Stomach smooth muscle (tissue), 2 donors: ENCODE results near the gene SEC62.
"Not testable (repeated sequence)": the region's sequence is repeated elsewhere in the genome, so short reads cannot be mapped to it uniquely, and the experiment has no call there.

ENCODE experiments used
- H3K27ac ChIP-seq: one replicate; pipeline ENCODE4 v1.7.0; 2013; ENCODE audit warnings: mild to moderate bottlenecking, low read length, inconsistent platforms
- H3K27me3 ChIP-seq, 2 donors: one replicate each; pipeline ENCODE4 v1.7.0; 2013; ENCODE audit warnings: low read length in 2 of 2; ENCODE audit not compliant: insufficient read depth in 2 of 2, control insufficient read depth in 1 of 2
- H3K36me3 ChIP-seq, 2 donors: one replicate each; pipeline ENCODE4 v1.7.0; 2013; ENCODE audit warnings: low read length in 2 of 2; ENCODE audit not compliant: control insufficient read depth in 2 of 2, insufficient read depth in 2 of 2
- H3K4me1 ChIP-seq: one replicate; pipeline ENCODE4 v1.7.0; 2013; ENCODE audit warnings: low read length; ENCODE audit not compliant: control insufficient read depth, insufficient read depth
- H3K4me3 ChIP-seq, 2 donors: one replicate each; pipeline ENCODE4 v1.7.0; 2013; ENCODE audit warnings: low read length in 2 of 2
- H3K9ac ChIP-seq, 2 donors: one replicate each; pipeline ENCODE4 v1.7.0; 2013; ENCODE audit warnings: low read length in 2 of 2, mild to moderate bottlenecking in 1 of 2
- H3K9me3 ChIP-seq, 2 donors: one replicate each; pipeline ENCODE4 v1.7.0; 2013; ENCODE audit warnings: low read length in 2 of 2; ENCODE audit not compliant: control insufficient read depth in 2 of 2
- donor health status: healthy.
- donor health status: Pancreatic carcinoma.

Gene SEC62

DNA sequence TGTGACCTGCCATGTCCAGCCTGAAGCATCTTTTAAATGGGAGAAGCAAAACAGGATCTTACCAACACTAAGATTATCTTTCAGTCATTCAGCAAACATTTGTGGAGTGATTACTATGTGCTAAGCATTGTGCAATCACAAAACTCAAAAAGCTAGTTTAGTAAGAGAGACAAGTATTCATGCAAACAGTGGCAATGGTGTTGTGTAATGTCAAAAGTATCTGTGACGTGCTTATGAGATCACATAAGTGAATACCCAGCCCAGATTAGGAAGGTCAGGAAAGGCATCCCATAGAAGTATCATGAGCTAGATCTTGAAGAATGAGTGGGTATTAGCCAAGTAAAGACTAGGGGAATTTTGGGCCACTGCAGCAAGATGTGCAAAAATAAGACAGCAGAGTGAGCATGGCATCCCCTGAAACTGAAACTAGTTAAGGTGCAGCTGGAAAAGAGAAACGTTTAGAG, 32.1 kb downstream of the SEC62 start:
- no peak overlapping the region for H3K9ac ChIP-seq
- H3K36me3 ChIP-seq = peaks cover 8% of the 10 kb centered on the region in 2 donors
- H3K27ac ChIP-seq = no peak overlapping the region
- H3K4me3 ChIP-seq = no peak overlapping the region
- H3K27me3 ChIP-seq = no peaks in the 10 kb centered on the region
- H3K4me1 ChIP-seq = no peaks in the 10 kb centered on the region
- H3K9me3 ChIP-seq = no peaks in the 10 kb centered on the region

DNA sequence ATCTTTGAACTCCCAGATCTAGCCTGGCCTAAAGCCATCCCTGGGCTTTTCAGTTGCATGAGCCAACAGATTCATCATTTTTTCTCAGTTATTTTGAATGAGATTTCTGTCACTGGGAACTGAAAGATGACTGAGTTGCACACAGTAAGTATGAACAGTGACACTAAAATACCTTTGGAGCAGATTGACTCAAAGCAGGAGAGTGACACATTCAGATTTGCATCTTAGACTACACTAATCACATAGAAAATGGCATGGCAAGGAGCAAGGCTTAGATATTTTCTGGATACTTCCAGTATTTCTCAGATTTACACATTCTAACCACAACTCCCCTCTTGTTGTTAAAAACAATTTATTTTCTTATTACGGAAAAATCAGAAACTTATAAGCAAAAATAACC, 32.8 kb downstream of the SEC62 start:
- no peak overlapping the region for H3K9ac ChIP-seq
- H3K4me1 ChIP-seq = no peaks in the 10 kb centered on the region
- no peak overlapping the region for H3K4me3 ChIP-seq
- no peak overlapping the region for H3K27ac ChIP-seq
- H3K36me3 ChIP-seq = peaks cover 8% of the 10 kb centered on the region in 2 donors
- H3K9me3 ChIP-seq = no peaks in the 10 kb centered on the region
- no peaks in the 10 kb centered on the region for H3K27me3 ChIP-seq

DNA sequence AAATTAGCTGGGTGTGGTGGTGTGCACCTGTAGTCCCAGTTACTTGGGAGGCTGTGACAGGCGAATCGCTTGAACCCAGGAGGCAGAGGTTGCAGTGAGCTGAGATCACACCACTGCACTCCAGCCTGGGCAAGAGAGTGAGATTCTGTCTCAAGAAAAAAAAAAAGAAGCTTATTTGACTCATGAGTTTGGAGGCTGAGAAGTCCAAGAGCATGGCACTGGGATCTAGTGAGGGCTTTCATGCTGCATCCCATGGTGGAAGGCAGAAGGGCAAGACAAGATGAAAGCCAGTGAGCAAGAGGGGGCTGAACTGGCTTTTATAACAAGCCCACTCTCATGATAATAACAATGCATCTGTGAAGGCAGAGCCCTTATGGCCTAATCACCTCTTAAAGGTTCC, 33.4 kb downstream of the SEC62 start:
- H3K4me3 ChIP-seq = no peak overlapping the region
- no peak overlapping the region for H3K27ac ChIP-seq
- no peaks in the 10 kb centered on the region for H3K9me3 ChIP-seq
- peaks cover 8% of the 10 kb centered on the region in 2 donors for H3K36me3 ChIP-seq
- H3K9ac ChIP-seq = no peak overlapping the region
- H3K4me1 ChIP-seq = no peaks in the 10 kb centered on the region
- H3K27me3 ChIP-seq = no peaks in the 10 kb centered on the region

DNA sequence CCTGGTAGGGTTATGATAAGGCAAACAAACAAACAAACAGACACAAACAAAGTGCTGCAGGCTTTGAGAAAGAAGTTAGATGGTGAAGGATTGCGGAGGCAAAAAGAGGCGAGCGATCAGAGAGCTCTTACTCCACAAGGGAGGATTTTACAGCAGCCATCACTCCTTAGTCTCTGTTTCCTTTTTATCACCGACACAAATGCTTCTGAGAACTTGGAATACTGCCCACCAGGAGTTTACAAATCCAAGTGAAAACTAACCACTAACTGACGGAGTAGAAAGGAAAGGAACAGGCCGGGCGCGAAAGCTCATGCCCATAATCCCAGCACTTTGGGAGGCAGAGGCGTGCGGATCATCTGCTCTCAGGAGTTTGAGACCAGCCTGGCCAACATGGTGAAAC, 35.6 kb downstream of the SEC62 start:
- Histone ChIP-seq H3K9me3 (no peaks in the 10 kb centered on the region), H3K4me3 (no peak overlapping the region), H3K27ac (no peak overlapping the region)

DNA sequence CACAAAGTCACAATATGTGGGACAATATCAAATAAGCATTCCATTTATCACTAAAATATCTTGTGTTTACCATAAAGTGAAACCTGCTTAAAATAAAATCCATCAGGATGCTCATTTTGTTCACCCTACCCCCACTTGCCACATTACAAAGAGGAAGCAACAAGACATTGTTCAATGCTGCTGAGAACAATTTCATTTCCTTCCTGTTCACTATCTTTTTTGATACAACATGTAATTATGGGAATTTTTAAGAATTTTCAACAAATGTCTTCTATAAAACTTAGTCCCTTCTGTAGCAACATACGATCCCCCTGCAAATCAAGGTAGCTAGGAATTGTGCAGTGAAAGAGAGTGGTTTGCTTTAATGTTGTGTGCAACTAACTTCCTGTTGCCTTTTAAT, 36.3 kb downstream of the SEC62 start:
- H3K27me3 ChIP-seq = no peaks in the 10 kb centered on the region
- no peak overlapping the region for H3K27ac ChIP-seq
- H3K9ac ChIP-seq = no peak overlapping the region
- H3K4me1 ChIP-seq = no peaks in the 10 kb centered on the region
- H3K4me3 ChIP-seq = no peak overlapping the region
- H3K36me3 ChIP-seq = peaks cover 0 to 3% of the 10 kb centered on the region in 2 donors
- H3K9me3 ChIP-seq = no peaks in the 10 kb centered on the region

More for the DNA sequence above, 35.6 kb downstream of the SEC62 start:
- Histone ChIP-seq H3K27me3 (no peaks in the 10 kb centered on the region), H3K9ac (no peak overlapping the region), H3K36me3 (peaks cover 0 to 3% of the 10 kb centered on the region in 2 donors), H3K4me1 (no peaks in the 10 kb centered on the region)

DNA sequence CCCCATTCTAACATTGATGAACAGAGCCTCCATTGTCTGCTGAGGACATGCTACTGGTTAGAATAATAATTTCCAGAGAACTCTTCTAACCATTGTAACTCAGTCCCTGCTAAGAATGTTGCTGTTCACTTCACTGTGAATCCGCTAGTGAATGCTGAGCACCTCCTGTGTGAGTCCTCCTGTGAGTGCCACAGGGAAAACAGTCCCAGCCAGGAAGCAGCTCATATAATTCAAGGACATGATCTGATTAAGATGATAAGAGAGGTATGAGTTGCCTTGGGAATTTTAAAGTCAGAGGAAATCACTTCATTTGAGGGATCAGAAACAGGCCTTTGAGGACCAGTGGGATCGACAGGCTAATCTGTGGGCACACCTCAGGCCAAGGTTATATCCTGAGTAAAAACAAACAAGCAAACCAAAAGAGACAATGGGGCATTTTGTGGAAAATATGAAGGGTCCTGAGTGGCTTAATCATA, 37.3 kb downstream of the SEC62 start:
- Histone ChIP-seq H3K27ac (no peak overlapping the region), H3K27me3 (no peaks in the 10 kb centered on the region)

DNA sequence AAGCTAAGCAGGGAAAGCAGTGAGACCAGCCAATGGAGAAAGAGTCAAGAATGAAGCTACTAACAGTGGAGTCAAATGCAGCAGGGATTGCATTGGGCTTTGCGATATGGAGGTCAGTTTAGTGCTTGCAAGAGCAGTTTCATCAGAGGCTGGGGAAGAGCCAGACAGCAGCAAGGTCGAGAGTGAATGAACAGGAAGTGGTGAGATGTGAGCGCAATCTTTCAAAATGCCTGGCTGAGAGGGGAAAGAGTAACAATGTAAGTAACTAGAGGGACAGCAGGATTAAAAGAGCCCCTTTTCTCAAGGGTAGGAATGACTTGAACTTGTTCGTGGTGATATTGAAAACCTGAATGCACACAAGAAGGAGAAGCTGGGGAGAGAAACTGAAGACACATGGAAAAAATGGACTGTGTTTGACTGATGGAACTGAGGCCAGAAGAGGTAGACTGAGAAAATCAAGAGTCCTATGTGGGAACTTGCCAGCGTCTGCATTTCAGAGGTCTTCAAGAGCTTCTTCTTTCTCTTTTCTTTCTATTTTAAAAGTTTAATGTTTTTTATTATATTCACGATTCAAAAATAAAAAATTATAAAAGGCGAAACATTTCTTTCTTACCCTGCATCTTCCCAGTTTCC, 40.5 kb downstream of the SEC62 start:
- Histone ChIP-seq H3K9me3 (no peaks in the 10 kb centered on the region), H3K27me3 (no peaks in the 10 kb centered on the region), H3K4me1 (no peaks in the 10 kb centered on the region), H3K9ac (no peak overlapping the region), H3K4me3 (no peak overlapping the region), H3K27ac (no peak overlapping the region), H3K36me3 (no peaks in the 10 kb centered on the region)

More for the DNA sequence above, 37.3 kb downstream of the SEC62 start:
- Histone ChIP-seq H3K4me1 (no peaks in the 10 kb centered on the region), H3K9ac (no peak overlapping the region), H3K4me3 (no peak overlapping the region), H3K9me3 (no peaks in the 10 kb centered on the region), H3K36me3 (no peaks in the 10 kb centered on the region)

DNA sequence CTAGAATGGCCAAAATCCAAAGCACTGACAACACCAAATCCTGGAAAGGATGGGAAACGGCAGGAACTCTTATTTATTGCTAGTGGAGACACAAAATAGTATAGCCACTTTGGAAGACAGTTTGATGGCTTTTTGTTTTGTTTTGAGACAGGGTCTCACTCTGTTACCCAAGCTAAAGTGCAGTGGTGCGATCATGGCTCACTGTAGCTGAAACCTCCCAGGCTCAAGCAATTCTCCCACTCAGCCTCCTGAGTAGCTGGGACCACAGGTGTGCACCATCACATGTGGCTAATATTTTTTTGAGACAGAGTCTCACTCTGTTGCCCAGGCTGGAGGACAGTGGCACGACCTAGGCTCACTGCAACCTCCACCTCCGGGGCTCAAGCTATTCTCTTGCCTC, 43.9 kb downstream of the SEC62 start:
- Histone ChIP-seq H3K9me3 (no peaks in the 10 kb centered on the region), H3K27me3 (no peaks in the 10 kb centered on the region)

DNA sequence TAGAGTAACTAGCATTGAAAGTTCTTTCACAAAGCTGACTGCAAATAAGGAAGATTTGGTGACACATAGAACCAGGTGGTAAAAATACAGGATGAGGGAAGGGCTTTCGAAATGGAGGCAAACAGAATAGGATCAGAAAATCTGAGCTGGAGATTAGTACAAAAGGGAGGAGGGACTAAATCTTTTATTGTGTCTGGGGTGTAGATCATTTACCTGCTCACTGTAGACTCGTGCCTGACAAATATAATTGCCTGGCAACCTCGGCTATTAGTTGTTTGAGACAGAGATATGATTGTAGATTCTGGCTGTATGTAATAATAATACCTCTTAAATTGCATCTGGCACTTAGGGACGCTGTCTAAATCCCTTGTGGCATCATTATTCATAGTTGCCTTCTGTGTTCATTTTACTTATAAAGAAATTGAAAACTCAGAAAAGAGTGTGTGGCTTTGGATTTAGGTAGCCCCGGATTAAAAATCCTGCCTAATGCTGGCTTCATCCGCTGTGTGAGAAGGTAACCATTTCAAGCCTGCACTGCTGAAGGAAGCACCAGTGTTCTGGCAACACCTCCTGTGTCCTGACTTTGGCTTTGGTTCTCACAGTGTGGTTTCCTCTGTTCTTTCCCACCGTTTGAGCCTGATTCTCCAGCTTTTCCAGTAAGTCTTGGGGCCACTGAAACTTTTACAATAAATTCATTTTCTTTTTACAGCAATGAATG, 46.2 kb downstream of the SEC62 start:
- H3K9me3 ChIP-seq = no peaks in the 10 kb centered on the region
- H3K36me3 ChIP-seq = no peaks in the 10 kb centered on the region
- H3K4me1 ChIP-seq = no peaks in the 10 kb centered on the region
- H3K27me3 ChIP-seq = no peaks in the 10 kb centered on the region
- no peak overlapping the region for H3K4me3 ChIP-seq
- H3K9ac ChIP-seq = no peak overlapping the region
- no peak overlapping the region for H3K27ac ChIP-seq

More for the DNA sequence above, 43.9 kb downstream of the SEC62 start:
- H3K4me1 ChIP-seq = no peaks in the 10 kb centered on the region
- H3K9ac ChIP-seq = no peak overlapping the region
- H3K36me3 ChIP-seq = no peaks in the 10 kb centered on the region
- no peak overlapping the region for H3K4me3 ChIP-seq
- H3K27ac ChIP-seq = no peak overlapping the region

DNA sequence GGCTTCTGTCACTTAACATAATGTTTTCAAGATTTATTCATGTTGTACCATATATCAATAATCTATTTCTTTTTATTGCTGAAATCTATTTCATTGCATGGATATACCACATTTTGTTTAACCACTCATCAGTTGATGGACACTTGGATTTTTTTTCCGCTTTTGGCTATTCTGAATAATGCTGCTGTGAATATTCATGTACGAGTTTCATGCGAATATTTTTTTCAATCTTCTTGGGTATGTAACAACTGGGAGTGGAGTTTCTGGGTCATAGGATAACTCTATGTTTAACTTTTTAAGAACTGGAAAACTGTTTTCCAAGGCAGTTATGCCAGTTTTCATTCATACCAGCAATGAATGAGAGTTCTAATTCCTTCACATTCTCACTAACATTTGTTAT, 49.5 kb downstream of the SEC62 start:
- no peak overlapping the region for H3K9ac ChIP-seq
- no peak overlapping the region for H3K27ac ChIP-seq

DNA sequence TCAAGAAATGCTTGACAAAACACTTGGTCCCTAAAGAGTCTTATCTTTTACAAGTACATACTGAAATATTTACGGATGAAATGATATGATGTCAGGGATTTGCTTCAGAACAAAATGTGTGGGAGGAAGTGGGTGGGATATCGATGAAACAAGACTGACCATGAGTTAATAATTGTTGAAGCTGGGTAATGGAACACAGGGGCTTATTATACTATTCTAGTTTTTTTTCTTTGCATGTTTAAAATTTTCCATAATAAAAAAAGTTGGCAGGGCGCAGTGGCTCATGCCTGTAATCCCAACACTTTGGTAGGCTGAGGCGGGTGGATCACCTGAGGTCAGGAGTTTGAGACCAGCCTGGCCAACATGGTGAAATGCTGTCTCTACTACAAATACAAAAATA, 52.7 kb downstream of the SEC62 start:
- H3K4me1 ChIP-seq, H3K27me3 ChIP-seq, H3K9ac ChIP-seq, H3K9me3 ChIP-seq, H3K36me3 ChIP-seq, H3K4me3 ChIP-seq, H3K27ac ChIP-seq: not testable (repeated sequence)

More for the DNA sequence above, 49.5 kb downstream of the SEC62 start:
- Histone ChIP-seq H3K4me1 (no peaks in the 10 kb centered on the region), H3K9me3 (no peaks in the 10 kb centered on the region), H3K36me3 (no peaks in the 10 kb centered on the region), H3K4me3 (no peak overlapping the region), H3K27me3 (no peaks in the 10 kb centered on the region)
